DOHH2 (cell line): Measurements from ENCODE around the gene NKIRAS1.

Experiments
- H3F3A ChIP-seq: fragments of 200-600 bp; sonication (generic), shearing (Covaris generic); 2 replicates; pipeline ENCODE4 v1.6.0; 2016; ENCODE audit warnings: antibody characterized with exemption, mild to moderate bottlenecking; ENCODE audit not compliant: control insufficient read depth, insufficient read depth
- H3K27ac ChIP-seq: fragments of 200-600 bp; sonication (generic); 2 replicates; pipeline ENCODE4 v1.5.1; 2014; ENCODE audit warnings: low read depth, mild to moderate bottlenecking, low read length, moderate library complexity
- H3K27me3 ChIP-seq: fragments of 200-600 bp; sonication (generic); 2 replicates; pipeline ENCODE4 v1.6.1; 2014; ENCODE audit warnings: mild to moderate bottlenecking, low read length, mixed read lengths; ENCODE audit not compliant: control insufficient read depth
- H3K36me3 ChIP-seq: fragments of 200-600 bp; sonication (generic); 2 replicates; pipeline ENCODE4 v1.6.1; 2014; ENCODE audit warnings: mild to moderate bottlenecking, low read length, moderate library complexity, mixed read lengths; ENCODE audit not compliant: control insufficient read depth
- H3K4me1 ChIP-seq: fragments of 200-600 bp; sonication (generic); 2 replicates; pipeline ENCODE4 v1.6.1; 2014; ENCODE audit warnings: mild to moderate bottlenecking, low read length, mixed read lengths; ENCODE audit not compliant: control insufficient read depth
- H3K4me2 ChIP-seq: fragments of 200-600 bp; sonication (generic); 2 replicates; pipeline ENCODE4 v1.6.0; 2014; ENCODE audit warnings: mild to moderate bottlenecking, low read length, moderate library complexity
- H3K4me3 ChIP-seq: fragments of 200-600 bp; sonication (generic); 2 replicates; pipeline ENCODE4 v1.5.1; 2014; ENCODE audit warnings: mild to moderate bottlenecking, low read length, mixed read lengths
- H3K79me2 ChIP-seq: fragments of 200-600 bp; sonication (generic); 2 replicates; pipeline ENCODE4 v1.6.1; 2014; ENCODE audit warnings: mild to moderate bottlenecking, low read length, mixed read lengths; ENCODE audit not compliant: control insufficient read depth
- H3K9me2 ChIP-seq: fragments of 200-600 bp; sonication (generic); replicated peaks from 2 replicates; pipeline ENCODE4 v1.6.1; 2014; ENCODE audit warnings: mild to moderate bottlenecking, low read length, mixed read lengths; ENCODE audit not compliant: control insufficient read depth
- H3K9me3 ChIP-seq: fragments of 200-600 bp; sonication (generic); 2 replicates; pipeline ENCODE4 v1.6.1; 2014; ENCODE audit warnings: antibody characterized with exemption, low read length, mixed read lengths; ENCODE audit not compliant: control insufficient read depth, insufficient read depth
- H4K20me1 ChIP-seq: fragments of 200-600 bp; sonication (generic); 2 replicates; pipeline ENCODE4 v1.6.0; 2014; ENCODE audit warnings: low read depth, mild to moderate bottlenecking, antibody characterized with exemption, low read length, moderate library complexity; ENCODE audit not compliant: control insufficient read depth, insufficient read depth
- EZH2phosphoT487 ChIP-seq: fragments of 200-600 bp; sonication (generic); IDR thresholded peaks from 2 replicates; pipeline ENCODE4 v1.6.1; 2017; ENCODE audit warnings: borderline replicate concordance, mild to moderate bottlenecking, antibody characterized with exemption, low read length, moderate library complexity, mixed read lengths
- TF ChIP-seq, protein P1 (sequence below): fragments of 200-600 bp; sonication (generic); IDR thresholded peaks from one replicate; pipeline ENCODE4 v1.5.1; 2014; ENCODE audit warnings: antibody characterized with exemption, mild to moderate bottlenecking, low read depth, low read length; ENCODE audit not compliant: poor library complexity, severe bottlenecking

NKIRAS1 gene

DNA sequence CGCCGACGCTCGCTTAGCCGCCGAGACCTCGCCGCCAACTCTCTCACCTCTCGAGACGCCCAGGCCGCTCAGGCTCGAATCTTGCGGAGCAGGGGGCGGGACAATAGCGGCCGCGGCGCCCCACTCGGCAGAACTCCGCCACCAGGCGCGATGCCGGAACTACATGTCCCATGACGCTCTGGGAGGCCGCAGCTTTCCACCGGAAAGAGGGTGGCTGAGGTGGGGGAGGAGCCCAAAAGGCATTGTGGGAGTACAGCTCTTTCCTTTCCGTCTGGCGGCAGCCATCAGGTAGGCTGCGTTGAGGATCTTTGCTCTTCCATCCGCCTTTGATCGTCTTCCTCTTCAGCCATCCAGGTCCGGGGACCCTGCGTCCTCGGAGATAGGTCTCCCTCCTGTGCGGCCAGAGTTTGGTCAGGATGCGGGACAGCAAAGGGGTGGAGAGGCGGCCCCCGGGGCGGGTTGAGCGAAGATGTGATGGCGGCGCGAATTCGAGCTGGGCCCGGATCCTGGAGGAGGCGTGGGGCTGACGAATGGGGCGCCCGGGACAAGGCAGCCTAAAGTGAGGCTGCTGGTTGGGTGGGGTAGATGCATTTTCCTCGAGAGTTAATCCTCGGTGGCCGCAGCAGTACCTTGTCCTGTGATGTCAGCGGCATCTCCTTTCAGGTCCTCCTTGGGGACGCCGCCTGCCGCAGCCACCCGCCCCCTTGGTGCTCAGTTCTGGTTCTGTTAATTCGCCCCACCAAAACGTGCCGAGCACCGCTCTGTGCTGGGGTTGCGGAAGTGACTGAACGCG, at the start of gene NKIRAS1, which contains the start of gene RPL15:
TSS of gene NKIRAS1 (minus strand) at position 105 of the 793 bp plus-strand sequence. CDS start 6,086 bp downstream, outside the sequence.
TSS of gene RPL15 (plus strand) at position 247 of the 793 bp plus-strand sequence. CDS start 728 bp downstream, outside the sequence.
- peaks cover 14% of the 10 kb centered on the region for H4K20me1 ChIP-seq
- peaks cover 45% of the 10 kb centered on the region for H3K36me3 ChIP-seq
- TF ChIP-seq, protein P1, sequence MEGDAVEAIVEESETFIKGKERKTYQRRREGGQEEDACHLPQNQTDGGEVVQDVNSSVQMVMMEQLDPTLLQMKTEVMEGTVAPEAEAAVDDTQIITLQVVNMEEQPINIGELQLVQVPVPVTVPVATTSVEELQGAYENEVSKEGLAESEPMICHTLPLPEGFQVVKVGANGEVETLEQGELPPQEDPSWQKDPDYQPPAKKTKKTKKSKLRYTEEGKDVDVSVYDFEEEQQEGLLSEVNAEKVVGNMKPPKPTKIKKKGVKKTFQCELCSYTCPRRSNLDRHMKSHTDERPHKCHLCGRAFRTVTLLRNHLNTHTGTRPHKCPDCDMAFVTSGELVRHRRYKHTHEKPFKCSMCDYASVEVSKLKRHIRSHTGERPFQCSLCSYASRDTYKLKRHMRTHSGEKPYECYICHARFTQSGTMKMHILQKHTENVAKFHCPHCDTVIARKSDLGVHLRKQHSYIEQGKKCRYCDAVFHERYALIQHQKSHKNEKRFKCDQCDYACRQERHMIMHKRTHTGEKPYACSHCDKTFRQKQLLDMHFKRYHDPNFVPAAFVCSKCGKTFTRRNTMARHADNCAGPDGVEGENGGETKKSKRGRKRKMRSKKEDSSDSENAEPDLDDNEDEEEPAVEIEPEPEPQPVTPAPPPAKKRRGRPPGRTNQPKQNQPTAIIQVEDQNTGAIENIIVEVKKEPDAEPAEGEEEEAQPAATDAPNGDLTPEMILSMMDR = no peak
- TF ChIP-seq EZH2phosphoT487 = no peak
- peak within 1 kb of the TSS; percentile 92 for H3K4me2 ChIP-seq
- H3K9me3 ChIP-seq = no peaks in the 10 kb centered on the region
- H3F3A ChIP-seq = peaks cover 39% of the 10 kb centered on the region
- H3K27ac ChIP-seq = peak within 1 kb of the TSS; percentile 74
- peaks cover 50% of the 10 kb centered on the region for H3K79me2 ChIP-seq
- H3K4me1 ChIP-seq = peaks cover 41% of the 10 kb centered on the region
- no peaks in the 10 kb centered on the region for H3K27me3 ChIP-seq
- no peaks in the 10 kb centered on the region for H3K9me2 ChIP-seq
- H3K4me3 ChIP-seq = peak within 1 kb of the TSS; percentile 84

DNA sequence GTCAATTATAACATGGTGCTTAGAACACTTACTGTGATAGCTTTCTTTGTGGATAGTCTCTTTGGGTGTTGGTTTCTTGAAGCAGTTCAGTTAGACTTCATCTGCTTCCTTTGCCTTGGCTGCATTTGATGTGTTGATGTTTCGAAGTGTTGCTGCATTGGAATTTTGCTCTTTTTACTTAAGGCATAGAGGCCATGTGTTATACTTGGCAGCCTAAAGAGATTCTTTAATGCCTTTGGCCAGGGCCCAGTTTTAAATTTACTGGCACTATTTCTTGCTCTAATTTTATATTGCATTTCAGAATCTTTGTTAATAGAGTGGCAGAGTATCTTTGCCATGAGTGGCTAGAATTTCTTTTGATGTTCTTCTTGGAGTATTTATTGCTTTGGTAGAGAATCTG, 49.5 kb upstream of the NKIRAS1 start:
- H3K4me3 ChIP-seq = no peak overlapping the region
- H3K79me2 ChIP-seq = no peaks in the 10 kb centered on the region
- H3K36me3 ChIP-seq = no peaks in the 10 kb centered on the region
- no peak overlapping the region for H3K4me2 ChIP-seq
- no peaks in the 10 kb centered on the region for H3F3A ChIP-seq
- H4K20me1 ChIP-seq = no peaks in the 10 kb centered on the region
- H3K9me3 ChIP-seq = no peaks in the 10 kb centered on the region
- H3K27ac ChIP-seq = no peak overlapping the region
- no peak for TF ChIP-seq EZH2phosphoT487
- TF ChIP-seq, protein P1 = no peak
- H3K4me1 ChIP-seq = no peaks in the 10 kb centered on the region
- no peaks in the 10 kb centered on the region for H3K9me2 ChIP-seq
- no peaks in the 10 kb centered on the region for H3K27me3 ChIP-seq

DNA sequence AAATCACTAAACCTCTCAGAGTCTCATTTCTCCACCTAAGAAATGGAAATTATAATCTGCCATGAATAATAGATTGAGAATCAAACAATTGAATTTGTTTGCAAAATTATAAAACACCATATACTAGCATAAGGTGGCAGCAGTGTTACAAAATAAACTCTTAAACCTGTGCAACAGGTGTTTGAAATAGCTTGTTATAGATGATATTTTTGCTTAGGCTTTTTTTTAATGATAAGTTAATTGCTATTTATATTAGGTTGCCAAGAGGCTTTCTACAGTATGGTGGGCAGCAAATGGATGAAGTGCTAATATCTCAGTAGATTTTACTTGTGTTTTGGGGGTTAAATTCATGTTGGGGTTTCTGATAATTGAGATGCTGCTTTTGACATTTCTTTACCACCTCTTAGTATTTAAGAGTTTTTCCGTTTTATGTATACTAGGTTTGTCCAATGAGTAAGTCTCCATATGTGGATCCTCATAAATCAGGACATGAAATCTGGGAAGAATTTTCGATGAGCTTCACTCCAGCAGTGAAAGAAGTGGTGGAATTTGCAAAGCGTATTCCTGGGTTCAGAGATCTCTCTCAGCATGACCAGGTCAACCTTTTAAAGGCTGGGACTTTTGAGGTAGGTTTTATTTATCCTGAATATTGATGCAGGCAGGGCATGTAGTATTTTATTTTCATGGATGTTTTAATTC, 47.9 kb upstream of the NKIRAS1 start:
- no peak overlapping the region for H3K27ac ChIP-seq
- no peaks in the 10 kb centered on the region for H3K9me3 ChIP-seq
- H3K4me3 ChIP-seq = no peak overlapping the region
- no peaks in the 10 kb centered on the region for H4K20me1 ChIP-seq
- no peaks in the 10 kb centered on the region for H3K4me1 ChIP-seq
- no peaks in the 10 kb centered on the region for H3K9me2 ChIP-seq
- no peaks in the 10 kb centered on the region for H3K79me2 ChIP-seq
- H3K27me3 ChIP-seq = no peaks in the 10 kb centered on the region
- TF ChIP-seq, protein P1 = no peak
- TF ChIP-seq EZH2phosphoT487 = no peak
- no peaks in the 10 kb centered on the region for H3K36me3 ChIP-seq
- H3F3A ChIP-seq = no peaks in the 10 kb centered on the region
- no peak overlapping the region for H3K4me2 ChIP-seq
